Stimulated activated naive CD4-positive, alpha-beta T cell treated with Interleukin-2 at 50 U/mL for 16 hours (primary cell): ENCODE data around the gene TGM3.

Experiments
- DNase-seq: peaks from one replicate; lab custom pipeline; 2025; lab: John Stamatoyannopoulos, UW

Gene TGM3

DNA sequence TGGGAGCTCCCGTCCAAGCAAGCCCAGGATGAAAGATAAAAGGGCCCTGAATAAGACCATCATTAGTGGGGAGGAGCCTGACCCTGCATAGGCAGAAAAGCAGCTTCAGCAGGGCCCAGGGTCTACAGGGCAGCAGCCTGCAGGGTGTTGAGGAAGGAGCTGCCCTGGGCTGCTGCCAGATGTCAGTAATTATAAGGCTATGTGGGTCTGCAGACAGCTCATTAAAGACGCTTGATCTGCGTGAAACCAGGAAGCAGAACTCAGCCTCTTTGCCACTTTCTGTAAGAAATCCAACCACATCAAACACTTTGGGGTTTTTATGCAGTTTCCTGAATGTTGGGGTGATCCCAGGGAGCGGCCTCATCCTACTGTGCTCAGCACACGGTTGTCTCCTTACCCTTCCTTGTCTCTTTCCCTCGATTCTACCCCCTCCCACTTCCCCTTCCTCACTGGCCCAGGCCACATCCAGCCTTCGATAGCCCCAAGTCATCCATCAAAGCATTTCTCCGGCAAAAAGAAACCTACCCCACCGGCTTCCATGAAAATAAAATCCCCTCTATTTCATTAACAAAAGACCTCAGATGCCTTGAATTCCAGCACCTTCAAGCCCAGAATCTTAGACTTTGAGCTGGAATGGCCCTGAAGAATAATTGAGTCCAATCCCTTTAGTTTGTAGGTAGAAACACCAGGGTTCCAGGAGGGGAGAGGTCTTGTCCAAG lies 83.9 kb downstream of the TGM3 start:
- peak; percentile 1 for DNase-seq

DNA sequence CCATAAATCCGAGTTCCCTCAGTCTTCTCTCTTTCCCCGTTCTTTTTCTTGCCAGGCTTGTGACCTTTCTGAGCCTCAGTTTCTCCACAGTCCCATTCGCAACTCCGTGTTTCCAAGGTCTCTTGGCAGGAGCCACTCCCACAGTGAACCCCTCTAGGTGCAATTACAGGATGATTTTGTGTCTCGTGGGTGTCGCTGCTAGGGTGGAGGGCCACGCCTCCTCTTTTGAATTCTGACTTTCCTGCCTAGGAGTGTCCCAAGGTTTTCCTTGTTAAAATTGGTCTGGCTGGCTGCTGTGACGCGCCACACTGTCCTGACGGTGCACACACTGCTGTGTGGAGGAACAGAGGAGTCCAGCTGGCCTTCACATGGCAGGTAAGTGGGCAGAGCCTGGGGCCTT lies 84.8 kb downstream of the TGM3 start, which contains the start of gene TGM6:
Gene TGM6, plus strand, starts transcription at position 301 of the 400 bp plus-strand sequence. Its CDS starts 68 bp downstream, at position 369.
- DNase-seq: no peak

DNA sequence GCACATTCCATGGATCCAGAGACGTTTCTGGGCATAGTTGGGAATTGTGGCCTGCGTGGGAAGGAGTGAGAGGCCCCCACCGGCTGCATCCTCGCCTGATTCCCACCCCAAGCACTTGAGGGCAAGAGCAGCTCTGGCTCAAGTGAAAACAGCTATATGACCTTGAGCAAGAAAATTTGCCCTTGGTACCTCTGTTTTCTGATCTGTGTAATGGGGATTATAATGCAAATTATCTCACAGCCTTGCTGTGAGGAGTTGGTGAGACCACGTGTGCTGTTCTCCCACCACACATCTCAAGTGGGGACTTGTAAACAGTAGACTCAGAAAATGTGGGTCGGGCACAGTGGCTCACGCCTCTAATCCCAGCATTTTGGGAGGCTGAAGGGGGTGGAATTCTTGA lies 85.5 kb downstream of the TGM3 start:
- DNase-seq: no peak

DNA sequence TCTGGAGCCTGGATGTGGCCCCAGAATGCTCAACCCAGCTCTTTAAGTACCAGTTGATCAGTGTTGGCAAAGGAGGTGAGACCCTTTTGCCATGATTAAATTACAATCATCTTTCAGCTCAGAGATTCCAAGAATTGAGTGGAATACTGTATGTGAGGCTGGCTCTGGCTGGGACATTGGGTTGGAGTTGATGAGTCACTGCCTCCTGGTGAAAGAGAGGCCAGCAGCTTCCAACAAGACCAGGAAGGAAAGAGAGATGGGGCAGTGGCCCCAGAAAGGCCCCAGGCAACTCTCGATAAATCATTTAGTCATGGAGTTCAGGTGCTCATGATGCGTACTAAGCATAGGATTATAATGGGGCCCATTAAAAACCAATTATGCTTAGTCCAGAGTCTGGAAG lies 87.0 kb downstream of the TGM3 start:
- no peak for DNase-seq

DNA sequence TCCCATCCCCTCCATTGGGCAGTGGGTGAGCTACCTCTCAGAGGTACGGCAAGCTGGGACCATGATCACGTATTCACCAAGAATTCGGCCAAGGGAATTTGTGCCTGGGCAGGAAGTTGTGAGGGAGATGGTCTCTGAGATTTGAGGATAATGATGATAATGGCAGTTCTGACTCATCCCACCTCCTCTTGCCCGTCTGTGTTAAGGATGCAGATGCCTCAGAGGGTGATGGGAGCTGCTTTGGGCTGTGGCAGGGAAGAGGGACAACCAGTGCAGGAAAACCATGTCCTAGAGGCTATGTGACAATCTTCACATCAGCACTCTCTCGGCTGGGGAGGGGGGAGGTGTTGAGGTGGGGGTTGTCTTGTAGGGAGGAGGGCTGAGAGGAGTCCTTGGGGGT lies 89.2 kb downstream of the TGM3 start:
- no peak for DNase-seq

DNA sequence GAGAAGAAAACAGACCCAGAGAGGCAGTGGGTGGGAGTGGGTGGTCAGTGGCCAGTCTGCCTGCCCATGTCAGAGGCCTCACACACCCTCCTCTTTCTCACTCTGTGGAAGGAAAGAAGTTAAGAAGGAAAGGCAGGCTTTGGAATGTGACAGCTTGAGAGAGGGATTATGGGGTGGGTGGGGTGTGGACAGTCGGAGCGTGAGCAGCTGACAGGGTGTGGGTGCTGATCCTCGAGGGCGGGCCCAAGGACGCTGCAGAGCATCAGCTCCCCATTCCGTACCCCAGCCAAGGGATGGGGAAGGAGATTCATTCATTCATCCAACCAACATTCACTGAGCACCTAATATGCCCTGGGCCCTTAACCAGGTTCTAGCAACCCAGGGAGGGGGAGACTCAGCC lies 89.7 kb downstream of the TGM3 start:
- no peak for DNase-seq

DNA sequence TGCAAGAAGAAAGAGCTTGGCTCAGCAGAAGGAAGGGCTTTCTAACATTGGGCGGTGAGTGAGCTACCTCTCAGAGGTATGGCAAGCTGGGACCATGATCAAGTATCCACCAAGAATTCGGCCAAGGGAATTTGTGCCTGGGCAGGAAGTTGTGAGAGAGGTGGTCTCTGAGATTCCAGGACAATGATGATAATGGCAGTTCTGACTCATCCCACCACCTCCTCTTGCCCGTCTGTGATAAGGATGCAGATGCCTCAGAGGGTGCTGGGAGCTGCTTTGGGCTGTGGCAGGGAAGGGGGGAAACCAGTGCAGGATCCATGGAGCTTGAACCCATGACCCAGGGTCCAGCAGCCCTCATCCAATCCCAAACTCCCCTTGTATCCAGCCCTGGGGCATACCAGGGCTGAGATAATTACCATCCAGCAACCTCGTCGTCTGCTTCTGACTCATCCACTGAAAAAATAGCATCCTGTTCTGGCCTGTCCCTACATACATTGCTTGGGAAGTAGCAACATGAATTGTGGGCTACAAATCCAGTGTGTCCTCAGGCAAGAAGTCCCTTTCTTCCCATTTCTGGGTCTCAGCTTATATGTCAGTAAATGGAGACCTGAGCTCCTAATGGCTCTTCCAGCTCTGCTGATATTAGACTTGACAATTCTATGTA lies 90.8 kb downstream of the TGM3 start:
- no peak for DNase-seq

DNA sequence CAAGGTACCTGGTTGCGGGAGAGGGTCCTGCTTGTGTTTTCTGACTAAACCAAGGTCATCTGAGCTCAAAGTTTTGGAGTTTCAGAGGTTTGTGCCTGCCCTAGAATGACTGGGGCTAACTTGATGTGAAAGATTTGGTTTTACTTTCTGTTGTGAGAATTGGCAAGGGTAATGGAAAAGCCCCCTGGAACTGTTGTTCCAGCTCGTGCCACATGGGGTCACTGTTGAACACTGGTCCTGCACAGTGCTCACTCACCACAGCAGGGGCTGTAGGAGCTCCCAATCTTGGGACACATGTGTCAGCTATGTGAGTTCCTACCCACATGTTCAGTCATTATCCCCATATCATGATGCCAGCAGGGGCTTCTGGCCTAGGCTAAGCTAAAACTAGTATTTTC lies 91.4 kb downstream of the TGM3 start:
- DNase-seq: peak; percentile 6

DNA sequence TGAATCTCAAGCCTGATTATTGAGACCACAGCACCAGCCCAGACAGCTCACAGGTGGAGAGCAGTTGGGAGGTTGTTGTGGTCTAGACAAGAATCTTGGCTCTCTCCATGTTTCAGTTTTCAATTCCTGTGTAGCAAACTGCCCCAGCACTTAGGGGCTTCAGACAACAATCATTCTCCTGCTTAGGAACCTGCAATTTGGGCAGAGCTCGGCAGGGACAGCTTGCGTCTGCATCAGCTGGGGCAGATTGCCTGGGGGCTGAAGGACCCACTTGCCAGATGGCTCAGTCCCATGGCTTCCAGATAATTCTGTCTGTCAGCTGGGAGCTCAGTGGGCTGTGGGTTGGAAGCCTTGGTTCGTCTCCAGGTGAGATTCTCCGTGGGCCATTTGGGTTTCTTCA lies 91.8 kb downstream of the TGM3 start:
- no peak for DNase-seq
